G401.6 (cell line): Measurements from ENCODE around the gene MSH3.
"Not testable (repeated sequence)": the region's sequence is repeated elsewhere in the genome, so short reads cannot be mapped to it uniquely, and the experiment has no call there.

ENCODE experiments used
- FAIRE-seq: peaks from 2 replicates; lab custom pipeline; 2012; peaks lifted over from hg19 to GRCh38; lab: Jason Lieb, UNC

The MSH3 gene

GRCh38 chr5:80853413-80853812 is 199.0 kb downstream of the MSH3 start:
- peak; percentile 11 for FAIRE-seq

GRCh38 chr5:80854583-80854982 is 200.1 kb downstream of the MSH3 start:
- no peak for FAIRE-seq

- FAIRE-seq: no peak
These were observed 206.6 kb downstream of the MSH3 start for GRCh38 chr5:80860924-80861613.

DNA sequence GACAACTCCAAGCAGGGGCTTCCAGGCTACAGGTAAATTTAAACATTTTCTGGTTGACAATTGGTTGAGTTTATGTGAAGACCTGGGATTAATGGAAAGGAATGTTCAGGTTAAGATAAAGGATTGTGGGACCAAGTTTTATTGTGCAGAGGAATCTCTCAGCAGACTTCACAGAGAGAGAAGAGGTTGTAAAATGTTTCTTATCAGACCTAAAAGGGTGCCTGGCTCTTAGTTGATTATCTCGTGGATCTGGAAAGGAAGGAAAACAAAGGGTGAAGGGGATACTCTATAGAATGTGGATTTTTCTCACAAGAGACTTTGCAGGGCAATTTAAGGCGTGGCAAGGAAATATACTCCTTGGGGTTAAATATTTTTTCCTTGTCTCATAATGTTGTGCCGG is 209.3 kb downstream of the MSH3 start:
- FAIRE-seq: no peak

GRCh38 chr5:80864109-80864508 is 209.7 kb downstream of the MSH3 start:
- FAIRE-seq: no peak

DNA sequence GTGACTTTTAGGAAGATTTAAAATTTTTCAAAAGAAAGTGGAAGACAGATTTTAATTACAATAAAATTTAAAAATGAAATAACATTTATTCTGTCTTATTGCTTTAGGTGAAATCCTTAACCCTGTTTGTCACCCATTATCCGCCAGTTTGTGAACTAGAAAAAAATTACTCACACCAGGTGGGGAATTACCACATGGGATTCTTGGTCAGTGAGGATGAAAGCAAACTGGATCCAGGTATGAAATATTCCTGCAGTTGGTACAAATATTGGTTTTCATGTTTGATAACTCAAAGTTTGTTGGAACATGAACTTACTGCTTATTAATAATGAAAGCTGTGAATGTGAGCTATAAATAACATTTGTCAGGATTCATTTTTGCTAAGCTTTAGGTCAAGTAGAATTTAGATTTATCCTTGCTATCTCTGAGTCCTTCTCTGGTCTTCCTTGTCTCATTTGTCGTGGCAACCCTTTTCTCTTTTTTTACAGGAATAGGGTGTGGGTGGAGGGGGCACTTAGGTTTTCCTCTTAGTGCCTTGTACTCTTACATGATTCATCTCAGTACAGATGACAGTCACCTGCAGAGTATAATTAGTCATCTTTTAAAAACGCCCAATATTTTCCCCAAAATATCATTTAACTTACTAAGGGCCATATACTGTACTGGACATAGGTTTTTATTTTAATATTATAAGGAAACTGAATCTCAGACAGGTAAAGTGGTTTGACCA is 210.4 kb downstream of the MSH3 start:
- FAIRE-seq: peak; percentile 46

GRCh38 chr5:80865551-80865950 is 211.1 kb downstream of the MSH3 start:
- no peak for FAIRE-seq

GRCh38 chr5:80866371-80866770 is 211.9 kb downstream of the MSH3 start:
- FAIRE-seq: no peak

DNA sequence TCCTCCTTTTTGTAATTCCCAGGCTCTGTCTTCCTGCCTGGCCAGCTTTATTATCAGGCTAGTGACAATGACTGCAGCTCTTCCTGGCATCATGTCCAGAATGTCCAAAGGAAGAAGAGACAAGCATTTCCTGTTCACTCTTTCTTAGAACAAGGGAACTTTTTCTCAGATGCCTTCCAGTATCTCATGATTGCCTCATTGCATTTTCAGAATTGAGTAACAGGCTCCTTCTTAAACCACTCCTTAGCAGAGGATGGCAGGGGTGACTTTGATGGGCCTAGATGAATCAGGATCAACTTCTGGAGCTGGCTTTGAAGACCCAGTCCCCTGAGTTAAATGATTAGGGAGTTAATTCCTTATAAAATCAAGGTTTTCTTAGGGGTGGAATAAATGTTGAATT is 212.8 kb downstream of the MSH3 start:
- FAIRE-seq: no peak

DNA sequence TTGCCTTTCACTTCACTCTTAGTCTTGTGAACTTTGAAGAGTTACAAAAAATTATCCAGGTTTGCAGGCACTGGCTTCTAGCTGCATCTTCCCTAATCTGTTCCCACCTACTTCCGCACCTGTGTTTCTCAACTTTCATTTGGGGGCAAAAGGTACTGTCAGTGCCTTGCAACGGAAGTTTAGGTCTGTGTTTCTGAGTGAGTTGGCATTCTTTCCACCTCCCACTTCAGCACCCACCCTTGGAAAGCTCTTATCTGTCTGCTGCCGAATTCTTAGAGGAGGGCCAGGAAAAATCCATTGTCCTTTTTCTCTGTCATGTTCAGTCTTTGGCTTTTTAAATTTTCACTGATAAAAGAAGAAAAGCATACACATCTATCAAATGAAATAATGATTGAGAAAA is 216.0 kb downstream of the MSH3 start:
- FAIRE-seq: no peak

- FAIRE-seq: no peak
These were observed 217.1 kb downstream of the MSH3 start for GRCh38 chr5:80871541-80871961.

DNA sequence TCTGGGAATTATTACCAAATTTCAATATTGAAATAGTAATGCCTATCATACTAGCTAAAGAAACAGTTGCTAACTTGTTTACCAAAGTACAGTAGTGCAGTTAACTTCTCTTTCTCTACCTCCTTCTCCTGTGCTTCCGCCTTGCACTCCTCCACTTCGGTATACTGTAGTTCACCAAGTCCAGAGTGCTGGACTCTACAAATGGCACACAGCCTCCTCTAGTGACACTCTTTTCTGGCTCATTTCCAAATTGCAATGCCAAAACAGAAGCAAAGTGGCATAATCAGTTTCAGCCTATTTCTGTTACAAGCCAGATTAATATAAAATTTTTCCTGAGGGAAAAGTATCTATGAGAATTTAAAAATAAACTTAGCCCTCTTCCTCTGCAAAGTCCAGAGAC is 219.7 kb downstream of the MSH3 start:
- no peak for FAIRE-seq

DNA sequence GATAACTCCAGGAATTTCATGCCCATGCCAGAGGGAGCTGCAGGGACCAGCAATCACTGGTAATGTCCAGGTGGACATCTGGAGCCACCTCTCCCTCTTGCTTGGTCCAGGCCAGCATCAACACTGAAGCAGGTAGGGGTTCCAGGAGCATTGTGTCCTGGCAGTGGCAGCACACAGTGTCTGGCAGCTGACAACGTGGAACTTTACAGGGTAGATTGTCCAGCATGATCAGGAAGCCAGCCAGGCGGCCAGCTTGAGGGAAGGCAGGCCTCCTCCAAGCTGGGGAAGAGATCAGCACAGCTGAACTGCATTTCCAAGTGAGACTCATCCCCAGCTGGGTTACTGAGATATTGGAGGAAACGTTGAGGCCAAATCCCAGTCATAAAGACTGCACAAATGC is 223.1 kb downstream of the MSH3 start:
- no peak for FAIRE-seq

- no peak for FAIRE-seq
These were observed 227.3 kb downstream of the MSH3 start for GRCh38 chr5:80881726-80882125.

- FAIRE-seq: not testable (repeated sequence)
These were observed 228.9 kb downstream of the MSH3 start for GRCh38 chr5:80883390-80883789.

GRCh38 chr5:80884086-80884813 is 229.8 kb downstream of the MSH3 start:
- no peak for FAIRE-seq

DNA sequence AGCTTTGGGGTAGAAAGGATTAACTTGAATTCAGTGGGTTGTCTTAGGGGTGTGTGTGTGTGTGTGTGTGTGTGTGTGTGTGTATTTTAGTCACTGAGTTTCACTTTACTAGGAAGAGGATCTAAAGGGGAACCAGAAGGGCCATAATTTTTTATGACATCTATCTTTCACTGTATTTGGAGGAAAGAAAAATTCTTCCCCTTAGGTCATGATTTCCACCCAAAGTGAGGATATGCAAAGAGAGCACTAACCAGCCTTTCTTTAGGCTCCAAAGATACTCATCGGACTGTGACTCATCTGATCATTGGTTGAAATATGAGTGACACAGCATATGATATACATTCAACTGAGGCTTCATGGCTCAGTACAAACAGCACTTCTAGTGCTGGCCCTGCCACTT is 230.5 kb downstream of the MSH3 start:
- no peak for FAIRE-seq

- no peak for FAIRE-seq
These were observed 231.0 kb downstream of the MSH3 start for GRCh38 chr5:80885396-80886000.

DNA sequence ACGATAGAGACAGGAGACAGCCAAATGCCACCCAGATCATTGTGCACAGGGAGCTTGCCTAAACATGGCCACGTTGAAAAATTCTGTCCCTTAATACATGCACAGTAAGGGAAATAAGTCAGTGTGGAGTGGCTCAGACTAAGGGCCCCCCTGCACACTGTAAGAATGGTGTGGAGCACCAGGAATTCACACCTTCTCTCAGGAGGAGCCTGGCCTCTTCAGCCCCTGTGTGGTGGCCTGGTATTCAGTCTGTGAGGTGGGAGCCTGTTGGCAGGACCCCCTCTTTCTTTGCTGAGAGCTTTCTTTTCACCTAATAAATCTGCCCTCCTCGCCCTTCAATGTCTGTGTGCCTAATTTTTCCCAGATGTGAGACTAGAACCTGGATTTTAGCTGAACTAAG is 239.6 kb downstream of the MSH3 start:
- FAIRE-seq: no peak

DNA sequence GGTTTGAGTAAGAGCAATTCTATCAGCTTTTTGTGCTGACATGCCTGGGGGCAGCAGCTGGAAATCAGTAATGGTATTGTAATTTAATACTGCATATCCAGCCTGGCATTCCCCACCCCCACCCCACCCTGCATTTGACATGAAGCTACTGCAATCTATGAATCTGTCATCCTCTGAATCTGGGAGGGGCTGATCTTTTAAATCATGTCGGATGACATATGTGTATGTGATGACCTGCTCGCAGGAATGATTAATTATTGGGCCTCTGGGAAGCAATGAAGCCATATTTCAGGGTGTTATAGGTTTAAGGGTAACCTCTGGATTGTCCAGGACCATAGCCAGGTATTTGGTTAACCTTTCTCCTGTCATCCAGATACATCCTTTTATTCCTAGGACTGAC is 241.1 kb downstream of the MSH3 start:
- no peak for FAIRE-seq

DNA sequence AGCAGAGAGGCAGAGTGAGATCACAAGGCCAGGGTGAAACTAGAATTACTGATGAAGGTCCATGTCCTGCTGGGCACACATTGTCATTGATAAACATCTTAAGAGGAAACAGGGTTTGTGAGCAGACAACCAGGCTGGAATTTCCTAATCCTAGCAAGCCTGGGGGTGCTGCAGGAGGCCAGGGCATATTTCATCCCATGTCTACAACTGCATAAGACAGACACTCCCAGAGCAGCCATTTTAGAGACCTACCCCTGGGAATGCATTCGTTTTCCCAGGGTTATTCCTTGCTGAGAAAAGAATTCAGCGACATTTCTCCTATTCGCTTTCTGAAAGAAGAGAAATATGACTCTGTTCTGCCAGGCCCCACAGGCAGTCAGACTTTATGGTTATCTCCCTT is 248.2 kb downstream of the MSH3 start:
- not testable (repeated sequence) for FAIRE-seq

DNA sequence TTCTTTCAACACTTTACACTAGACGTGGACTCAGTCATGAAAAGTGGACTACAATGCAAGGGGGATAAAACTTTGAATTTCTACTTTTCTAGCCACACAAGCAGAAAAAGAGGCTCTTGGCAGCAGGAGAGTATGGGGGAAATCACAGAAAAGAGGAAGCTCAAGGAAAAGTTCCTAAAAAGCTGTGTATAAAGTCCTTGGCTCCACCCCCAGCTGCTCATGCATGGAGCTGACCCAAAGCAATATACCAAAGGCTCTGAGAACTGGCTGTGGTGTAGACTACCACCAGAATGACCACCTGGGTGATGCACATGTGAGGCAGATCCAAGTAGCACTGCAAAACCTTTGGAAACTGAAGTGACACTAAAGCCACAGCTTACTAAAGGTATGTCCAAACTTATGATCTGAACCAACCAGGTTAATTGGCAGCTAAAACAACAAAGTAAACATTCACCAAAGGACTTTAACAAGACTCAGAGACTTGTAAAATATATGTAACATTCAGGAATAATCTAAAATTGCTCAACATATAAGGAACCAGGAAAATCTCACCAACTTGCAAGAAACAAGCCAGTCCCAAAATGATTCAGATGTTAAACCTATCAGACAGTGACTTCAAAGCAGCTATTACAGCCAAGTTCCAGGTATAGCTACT is 250.2 kb downstream of the MSH3 start:
- no peak for FAIRE-seq
